Islet of Langerhans (tissue), 1 donor: ENCODE data around the gene TYMP.
"Not testable (repeated sequence)": the region's sequence is repeated elsewhere in the genome, so short reads cannot be mapped to it uniquely, and the experiment has no call there.

Experiments used
- FAIRE-seq: peaks from one replicate; lab custom pipeline; 2011; peaks lifted over from hg19 to GRCh38; lab: Jason Lieb, UNC

TYMP gene

GRCh38 chr22:50523806-50524675 is 5.8 kb downstream of the TYMP start:
- FAIRE-seq: no peak

GRCh38 chr22:50523458-50523805 is 6.4 kb downstream of the TYMP start:
- FAIRE-seq: no peak

GRCh38 chr22:50522806-50523438 is 6.9 kb downstream of the TYMP start:
- FAIRE-seq: no peak

- FAIRE-seq: no peak
Measured at GRCh38 chr22:50522208-50522805, 7.5 kb downstream of the TYMP start.

- no peak for FAIRE-seq
Measured at GRCh38 chr22:50521710-50522109, 8.1 kb downstream of the TYMP start.

GRCh38 chr22:50520826-50521453 is 8.9 kb downstream of the TYMP start:
- no peak for FAIRE-seq

GRCh38 chr22:50520184-50520583 is 9.6 kb downstream of the TYMP start:
- not testable (repeated sequence) for FAIRE-seq

- no peak for FAIRE-seq
Measured at GRCh38 chr22:50519151-50519550, 10.7 kb downstream of the TYMP start.

- FAIRE-seq: no peak
Measured at GRCh38 chr22:50518606-50519005, 11.2 kb downstream of the TYMP start.

GRCh38 chr22:50517495-50518260 is 12.1 kb downstream of the TYMP start:
- no peak for FAIRE-seq

GRCh38 chr22:50516891-50517290 is 12.9 kb downstream of the TYMP start:
- no peak for FAIRE-seq

- FAIRE-seq: no peak
Measured at GRCh38 chr22:50516068-50516467, 13.7 kb downstream of the TYMP start.

GRCh38 chr22:50513175-50513574 is 16.6 kb downstream of the TYMP start:
- FAIRE-seq: no peak

- no peak for FAIRE-seq
Measured at GRCh38 chr22:50508897-50509296, 20.9 kb downstream of the TYMP start.

- FAIRE-seq: peak; percentile 41
Measured at GRCh38 chr22:50507991-50508884, 21.6 kb downstream of the TYMP start, which contains the start of gene NCAPH2. Gene NCAPH2, plus strand, starts transcription at chr22:50508224. Its CDS starts 114 bp downstream, at chr22:50508338.

GRCh38 chr22:50507421-50507990 is 22.3 kb downstream of the TYMP start, which contains the start of gene LMF2:
Gene LMF2, minus strand, starts transcription at chr22:50507702. Its CDS starts 27 bp downstream, at chr22:50507675.
- FAIRE-seq: no peak

- FAIRE-seq: no peak
Measured at GRCh38 chr22:50506611-50507420, 23.0 kb downstream of the TYMP start.

GRCh38 chr22:50505776-50506610 is 23.8 kb downstream of the TYMP start:
- no peak for FAIRE-seq
